WTC11 (cell line): ENCODE measurements around the gene DDRGK1. TPM values are rescaled to one million over a fixed set of nuclear protein-coding genes. Genes with fewer than 3 reads are reported as not detected.

Source experiments
- ATAC-seq: fragments of 200-7000 bp; cut with Tn5 transposase; 2 replicates; pipeline ENCODE4 v1.10.0; 2021; ENCODE audit warnings: mild to moderate bottlenecking, moderate library complexity
- CTCF ChIA-PET: fragments of 300-600 bp; sonication (Branson Sonifier 250); formaldehyde crosslinking; loops from one replicate; lab custom pipeline; 2021; ENCODE audit warnings: antibody characterized with exemption; lab: Charles Lee
- POLR2A ChIA-PET: fragments of 350-600 bp; sonication (Branson Sonifier 250); formaldehyde crosslinking; loops from one replicate; lab custom pipeline; 2021; ENCODE audit warnings: antibody characterized with exemption; lab: Charles Lee
- DNase-seq: peaks from one replicate; pipeline ENCODE4 v3.0.0; 2021; ENCODE audit warnings: low spot score
- H3K27ac Mint-ChIP-seq: 2 replicates; pipeline ENCODE4 v1.8.0; 2021; ENCODE audit warnings: mixed read lengths
- H3K27me3 Mint-ChIP-seq: 2 replicates; pipeline ENCODE4 v1.8.0; 2021; ENCODE audit warnings: low read depth, mild to moderate bottlenecking, moderate library complexity, mixed read lengths
- H3K36me3 Mint-ChIP-seq: 2 replicates; pipeline ENCODE4 v1.8.0; 2021; ENCODE audit warnings: mixed read lengths
- H3K4me1 Mint-ChIP-seq: 2 replicates; pipeline ENCODE4 v1.8.0; 2022; ENCODE audit warnings: mixed read lengths
- H3K4me3 Mint-ChIP-seq: 2 replicates; pipeline ENCODE4 v1.8.0; 2021; ENCODE audit warnings: mild to moderate bottlenecking, moderate library complexity, mixed read lengths
- H3K9me3 Mint-ChIP-seq: 2 replicates; pipeline ENCODE4 v1.8.0; 2021; ENCODE audit warnings: mixed read lengths
- ARID4B ChIP-seq: sonication (generic); formaldehyde crosslinking; IDR thresholded peaks from 2 replicates; pipeline ENCODE4 v1.8.0; 2023; ENCODE audit warnings: missing genetic modification reagents, mild to moderate bottlenecking, borderline replicate concordance
- ATF3 ChIP-seq: sonication (generic); formaldehyde crosslinking; conservative IDR thresholded peaks from 2 replicates; pipeline ENCODE4 v1.8.1; 2022; ENCODE audit warnings: mild to moderate bottlenecking, missing genetic modification reagents
- CDX4 ChIP-seq: fragments of 250-450 bp; sonication (Bioruptor Pico); IDR thresholded peaks from 2 replicates; pipeline ENCODE4 v1.9.0; 2021; ENCODE audit warnings: moderate library complexity, mild to moderate bottlenecking, inconsistent platforms, borderline replicate concordance
- E2F1 ChIP-seq: sonication (generic); formaldehyde crosslinking; IDR thresholded peaks from 2 replicates; pipeline ENCODE4 v1.8.0; 2022; ENCODE audit warnings: mild to moderate bottlenecking, missing genetic modification reagents
- ETV6 ChIP-seq: sonication (generic); formaldehyde crosslinking; IDR thresholded peaks from 2 replicates; pipeline ENCODE4 v1.8.1; 2022; ENCODE audit warnings: mild to moderate bottlenecking, missing genetic modification reagents
- FOXJ3 ChIP-seq: sonication (generic); formaldehyde crosslinking; IDR thresholded peaks from 2 replicates; pipeline ENCODE4 v1.9.0; 2021; ENCODE audit warnings: missing genetic modification reagents, mild to moderate bottlenecking, borderline replicate concordance
- GABPB1 ChIP-seq: sonication (generic); formaldehyde crosslinking; IDR thresholded peaks from 2 replicates; pipeline ENCODE4 v1.8.1; 2023; ENCODE audit warnings: mild to moderate bottlenecking, missing genetic modification reagents
- HMGA2 ChIP-seq: fragments of 250-450 bp; sonication (Bioruptor Pico); IDR thresholded peaks from 2 replicates; pipeline ENCODE4 v1.4.0; 2021; ENCODE audit warnings: mild to moderate bottlenecking, moderate library complexity
- IRF1 ChIP-seq: sonication (generic); formaldehyde crosslinking; IDR thresholded peaks from 2 replicates; pipeline ENCODE4 v1.8.0; 2023; ENCODE audit warnings: missing genetic modification reagents
- IRF2 ChIP-seq: sonication (generic); formaldehyde crosslinking; IDR thresholded peaks from 2 replicates; pipeline ENCODE4 v1.8.0; 2022; ENCODE audit warnings: low read depth, missing genetic modification reagents, borderline replicate concordance
- JAZF1 ChIP-seq: fragments of 250-450 bp; sonication (Bioruptor Pico); IDR thresholded peaks from 2 replicates; pipeline ENCODE4 v1.9.0; 2021; ENCODE audit warnings: moderate library complexity, mild to moderate bottlenecking, inconsistent platforms
- MAX ChIP-seq: sonication (generic); formaldehyde crosslinking; IDR thresholded peaks from 2 replicates; pipeline ENCODE4 v1.8.0; 2022; ENCODE audit warnings: mild to moderate bottlenecking, missing genetic modification reagents
- NR3C1 ChIP-seq: sonication (generic); formaldehyde crosslinking; conservative IDR thresholded peaks from 2 replicates; pipeline ENCODE4 v1.8.1; 2023; ENCODE audit warnings: low read depth, mild to moderate bottlenecking, missing genetic modification reagents
- PRDM15 ChIP-seq: sonication (generic); formaldehyde crosslinking; IDR thresholded peaks from 2 replicates; pipeline ENCODE4 v1.8.0; 2022; ENCODE audit warnings: missing genetic modification reagents
- PRRX2 ChIP-seq: fragments of 250-450 bp; sonication (Bioruptor Pico); IDR thresholded peaks from 2 replicates; pipeline ENCODE4 v1.8.0; 2021; ENCODE audit warnings: mild to moderate bottlenecking
- RELA ChIP-seq: sonication (generic); formaldehyde crosslinking; IDR thresholded peaks from 2 replicates; pipeline ENCODE4 v1.8.1; 2022; ENCODE audit warnings: missing genetic modification reagents, mild to moderate bottlenecking, borderline replicate concordance
- RORB ChIP-seq: fragments of 250-450 bp; sonication (Bioruptor Pico); IDR thresholded peaks from 2 replicates; pipeline ENCODE4 v1.9.0; 2021; ENCODE audit warnings: mild to moderate bottlenecking
- ZNF219 ChIP-seq: sonication (generic); formaldehyde crosslinking; IDR thresholded peaks from 2 replicates; pipeline ENCODE4 v1.8.0; 2023; ENCODE audit warnings: missing genetic modification reagents, mild to moderate bottlenecking, borderline replicate concordance
- ZNF263 ChIP-seq: sonication (generic); formaldehyde crosslinking; IDR thresholded peaks from 2 replicates; pipeline ENCODE4 v1.8.1; 2022; ENCODE audit warnings: low read depth, mild to moderate bottlenecking, moderate library complexity, missing genetic modification reagents
- ZNF396 ChIP-seq: fragments of 250-450 bp; sonication (Bioruptor Pico); IDR thresholded peaks from 2 replicates; pipeline ENCODE4 v1.8.0; 2021; ENCODE audit warnings: mild to moderate bottlenecking, moderate library complexity, borderline replicate concordance
- total RNA-seq: library from RNA; stranded (reverse); gene quantifications from 3 replicates; pipeline ENCODE4 v1.2.3, GENCODE V29; 2021

Gene DDRGK1
- total RNA-seq, 1 experiment from 2014 or later, result 46.4 TPM

GRCh38 chr20:3240776-3241363 is 36.4 kb upstream of the DDRGK1 start (continued):
- no peak for TF ChIP-seq FOXJ3 (CRISPR knock-in tag)
- TF ChIP-seq GABPB1 (CRISPR knock-in tag), result no peak
- TF ChIP-seq RORB (CRISPR knock-in tag), result no peak
- TF ChIP-seq ZNF219, result no peak
- TF ChIP-seq, all 79 proteins: peak for 0

- Mint-ChIP-seq H3K4me1 (peaks cover 26% of the 10 kb centered on the region), H3K4me3 (peak overlapping the region; percentile 95), H3K9me3 (no peaks in the 10 kb centered on the region), H3K27me3 (peaks cover 56% of the 10 kb centered on the region), H3K36me3 (no peaks in the 10 kb centered on the region), H3K27ac (no peak overlapping the region; the same call in 1 of the 2 replicates)
- peak; percentile 45 for DNase-seq
- ChIA-PET CTCF (interaction anchor here (0.7 to 3.6 kb wide), 13 partner anchors 10 to 299 kb away, joined by 3 to 92 read pairs (median 5); partner anchors contain the start of genes FASTKD5 and UBOX5), POLR2A (interaction anchor here (0.5 to 2.0 kb wide), 6 partner anchors 9 to 66 kb away, joined by 3 to 25 read pairs (median 3); partner anchors contain the start of gene LZTS3)
- peak; percentile 11 for ATAC-seq
- TF ChIP-seq JAZF1 (CRISPR knock-in tag) (no peak), PRDM15 (CRISPR knock-in tag) (no peak), IRF1 (CRISPR knock-in tag) (peak; percentile 80; the same call in 1 of the 2 replicates), CDX4 (CRISPR knock-in tag) (no peak), ARID4B (CRISPR knock-in tag) (no peak; the same call in none of the 2 replicates), PRRX2 (CRISPR knock-in tag) (no peak), IRF2 (no peak), ZNF263 (CRISPR knock-in tag) (no peak), HMGA2 (CRISPR knock-in tag) (no peak), MAX (CRISPR knock-in tag) (peak; percentile 65; the same call in 1 of the 2 replicates), RELA (CRISPR knock-in tag) (0 out of 2 replicates have a peak, but pooled peaks have one; percentile 20), E2F1 (CRISPR knock-in tag) (no peak), ATF3 (CRISPR knock-in tag) (no peak), ETV6 (0 out of 2 replicates have a peak, but pooled peaks have one; percentile 61), ZNF396 (CRISPR knock-in tag) (no peak), NR3C1 (CRISPR knock-in tag) (no peak)
Measured at GRCh38 chr20:3239867-3240775, 35.6 kb upstream of the DDRGK1 start.
